ENCODE measurements around the gene ATRN. TPM values are rescaled to one million over a fixed set of nuclear protein-coding genes. Genes with fewer than 3 reads are reported as not detected.

ATRN gene
- total RNA-seq, 1 donor from 2014 or later, result 30.6 TPM

DNA sequence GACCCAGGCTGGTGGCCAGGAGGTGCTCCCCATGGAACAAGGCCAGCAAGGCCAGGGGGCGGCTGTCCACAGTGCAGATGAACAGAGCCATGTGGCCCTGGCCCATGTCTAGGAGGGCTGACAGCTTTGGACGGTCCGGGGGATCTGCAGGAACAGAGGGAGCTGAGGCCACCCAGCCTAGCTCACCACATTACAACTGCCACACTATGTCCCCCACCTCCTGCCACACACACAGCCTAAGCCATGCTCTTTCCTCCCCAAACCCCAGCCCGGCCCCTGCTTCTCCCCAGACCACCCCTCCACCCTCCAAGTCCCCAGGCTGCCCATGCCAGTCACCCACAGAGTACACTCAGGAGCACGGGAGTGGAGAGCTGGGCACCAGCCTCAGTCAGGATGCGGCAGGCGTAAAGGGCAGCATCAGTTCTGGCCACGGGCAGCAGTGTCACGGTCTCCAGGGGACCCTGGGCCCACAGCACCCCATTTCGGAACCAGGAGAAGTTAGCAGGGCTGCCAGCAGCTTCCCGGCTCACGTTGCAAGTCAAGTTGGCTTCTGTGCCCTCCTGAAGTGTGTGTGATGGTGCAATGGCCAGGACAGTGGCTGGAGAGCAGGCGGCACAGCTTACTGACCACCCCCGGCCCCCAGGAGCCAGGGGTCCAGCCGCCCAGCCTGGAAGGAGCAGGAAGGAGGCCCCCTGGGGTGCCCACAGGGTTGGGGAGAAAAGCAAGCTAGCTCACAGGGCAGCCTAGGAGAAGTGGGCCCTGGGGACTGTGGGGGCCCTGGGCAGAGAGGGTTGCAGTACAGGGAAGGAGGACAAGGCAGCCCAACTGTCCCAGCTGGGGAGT lies 226.1 kb downstream of the ATRN start:
- TF ChIP-seq, protein P1, sequence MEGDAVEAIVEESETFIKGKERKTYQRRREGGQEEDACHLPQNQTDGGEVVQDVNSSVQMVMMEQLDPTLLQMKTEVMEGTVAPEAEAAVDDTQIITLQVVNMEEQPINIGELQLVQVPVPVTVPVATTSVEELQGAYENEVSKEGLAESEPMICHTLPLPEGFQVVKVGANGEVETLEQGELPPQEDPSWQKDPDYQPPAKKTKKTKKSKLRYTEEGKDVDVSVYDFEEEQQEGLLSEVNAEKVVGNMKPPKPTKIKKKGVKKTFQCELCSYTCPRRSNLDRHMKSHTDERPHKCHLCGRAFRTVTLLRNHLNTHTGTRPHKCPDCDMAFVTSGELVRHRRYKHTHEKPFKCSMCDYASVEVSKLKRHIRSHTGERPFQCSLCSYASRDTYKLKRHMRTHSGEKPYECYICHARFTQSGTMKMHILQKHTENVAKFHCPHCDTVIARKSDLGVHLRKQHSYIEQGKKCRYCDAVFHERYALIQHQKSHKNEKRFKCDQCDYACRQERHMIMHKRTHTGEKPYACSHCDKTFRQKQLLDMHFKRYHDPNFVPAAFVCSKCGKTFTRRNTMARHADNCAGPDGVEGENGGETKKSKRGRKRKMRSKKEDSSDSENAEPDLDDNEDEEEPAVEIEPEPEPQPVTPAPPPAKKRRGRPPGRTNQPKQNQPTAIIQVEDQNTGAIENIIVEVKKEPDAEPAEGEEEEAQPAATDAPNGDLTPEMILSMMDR (IDR thresholded peaks at IDR 0.05; ENCODE audit: insufficient read depth, low read length, poor library complexity, severe bottlenecking), result no peak
- no peak for DNase-seq (ENCODE audit: low read depth)
- Histone ChIP-seq H3K27me3 (ENCODE audit: control insufficient read depth, insufficient read depth, low read length) (peaks cover 2% of the 10 kb centered on the region), H3K36me3 (ENCODE audit: control insufficient read depth, insufficient read depth, low read length) (no peaks in the 10 kb centered on the region), H3K4me3 (ENCODE audit: low read depth, low read length) (no peak overlapping the region)

DNA sequence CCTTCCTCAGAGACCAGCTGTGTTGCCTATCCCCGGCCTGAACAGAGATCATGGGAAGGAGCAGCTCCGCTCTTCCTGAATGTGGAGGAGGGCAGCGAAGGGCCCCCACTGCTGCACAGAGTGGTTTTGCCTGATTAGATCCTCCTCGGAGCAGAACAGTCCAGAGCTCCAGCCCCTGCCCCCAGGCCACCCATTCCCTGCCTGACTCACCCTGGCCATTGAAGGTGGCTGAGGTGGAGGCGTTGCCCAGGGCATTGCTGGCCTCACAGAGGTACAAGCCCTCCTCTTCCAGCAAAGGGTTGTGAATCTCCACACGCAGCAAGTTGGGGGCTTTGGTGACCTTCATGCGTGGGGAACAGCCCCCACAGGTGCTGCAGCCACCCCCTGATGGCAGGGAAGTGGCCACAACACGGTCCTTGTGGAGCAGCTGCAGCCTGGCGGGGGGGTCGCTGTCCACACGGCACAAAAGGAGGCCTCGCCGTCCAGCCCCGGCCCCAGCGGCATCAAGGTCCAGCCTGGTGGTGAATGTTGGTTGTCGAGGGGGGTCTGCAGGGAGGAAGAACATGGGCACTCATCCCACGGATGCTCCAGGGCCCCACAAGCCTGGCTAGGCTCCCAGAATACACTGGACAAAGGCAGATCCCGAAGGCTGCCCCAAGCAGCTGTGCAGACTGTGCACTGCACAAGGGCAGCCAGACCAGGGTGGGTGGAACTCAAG lies 226.9 kb downstream of the ATRN start:
- no peak for DNase-seq (ENCODE audit: low read depth)
- no peaks in the 10 kb centered on the region for H3K36me3 ChIP-seq (ENCODE audit: control insufficient read depth, insufficient read depth, low read length)
- no peak overlapping the region for H3K4me3 ChIP-seq (ENCODE audit: low read depth, low read length)
- peaks cover 2% of the 10 kb centered on the region for H3K27me3 ChIP-seq (ENCODE audit: control insufficient read depth, insufficient read depth, low read length)
- TF ChIP-seq, protein P1 (IDR thresholded peaks at IDR 0.05; ENCODE audit: insufficient read depth, low read length, poor library complexity, severe bottlenecking), result no peak

DNA sequence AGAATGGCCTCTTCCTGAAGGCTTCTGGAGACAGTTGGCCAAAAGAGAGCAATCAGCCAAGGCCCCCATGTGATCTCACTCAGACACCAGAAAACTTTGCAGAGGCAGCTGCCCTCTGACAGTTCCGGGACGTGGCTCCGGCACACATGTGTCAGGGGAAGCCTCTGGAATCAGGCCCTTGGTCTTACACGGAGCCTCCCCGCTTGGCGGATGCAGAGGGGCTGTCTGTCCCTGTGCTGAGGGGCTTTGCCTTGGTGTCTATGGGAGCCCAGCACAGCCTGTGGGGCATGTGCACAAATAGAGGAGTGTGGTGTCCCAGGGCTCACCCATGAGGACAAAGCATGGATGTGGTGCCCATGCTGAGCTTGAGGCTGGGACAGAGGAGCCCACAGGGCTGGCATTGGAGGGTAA lies 227.8 kb downstream of the ATRN start:
- H3K4me3 ChIP-seq (ENCODE audit: low read depth, low read length), result no peak overlapping the region
- DNase-seq (ENCODE audit: low read depth), result no peak
- TF ChIP-seq, protein P1 (IDR thresholded peaks at IDR 0.05; ENCODE audit: insufficient read depth, low read length, poor library complexity, severe bottlenecking), result no peak
- H3K27me3 ChIP-seq (ENCODE audit: control insufficient read depth, insufficient read depth, low read length), result peaks cover 5% of the 10 kb centered on the region
- H3K36me3 ChIP-seq (ENCODE audit: control insufficient read depth, insufficient read depth, low read length), result no peaks in the 10 kb centered on the region

DNA sequence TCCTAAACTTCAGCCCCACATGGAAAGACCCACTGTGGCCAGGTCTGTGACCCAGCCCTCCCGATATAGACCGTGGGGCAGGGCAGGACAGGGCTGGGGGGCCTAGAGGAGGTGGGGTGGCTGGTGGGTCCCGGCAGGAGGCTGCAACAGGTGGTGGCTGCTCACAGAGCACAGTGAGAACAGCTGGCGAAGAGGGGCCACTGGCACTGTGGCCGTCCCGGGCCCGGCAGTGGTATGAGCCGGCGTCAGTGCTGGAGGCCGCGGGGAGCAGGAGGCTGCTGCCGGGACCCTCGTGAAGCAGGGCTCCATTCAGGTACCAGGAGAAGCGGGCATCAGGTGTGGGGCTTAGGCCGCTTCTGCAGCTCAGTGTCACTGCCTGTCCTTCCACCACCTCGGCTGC lies 228.2 kb downstream of the ATRN start:
- Histone ChIP-seq H3K36me3 (ENCODE audit: control insufficient read depth, insufficient read depth, low read length) (no peaks in the 10 kb centered on the region), H3K27me3 (ENCODE audit: control insufficient read depth, insufficient read depth, low read length) (peaks cover 7% of the 10 kb centered on the region), H3K4me3 (ENCODE audit: low read depth, low read length) (no peak overlapping the region)
- TF ChIP-seq, protein P1 (IDR thresholded peaks at IDR 0.05; ENCODE audit: insufficient read depth, low read length, poor library complexity, severe bottlenecking), result no peak
- DNase-seq (ENCODE audit: low read depth), result no peak

Other genes starting within 250 kb of the ATRN start
- 4.9 and 8.5 TPM in 2 replicates for gene SLC4A11, start 231.8 kb upstream of the ATRN start, total RNA-seq
- 11.8 and 12.6 TPM in 2 replicates for gene DNAAF9, start 63.3 kb upstream of the ATRN start, total RNA-seq
- gene GFRA4, start 192.4 kb downstream of the ATRN start, total RNA-seq, result not detected in 2 replicates
- gene ADAM33, start 211.0 kb downstream of the ATRN start, total RNA-seq, result 0.13 and 0.41 TPM in 2 replicates
- gene SIGLEC1, start 241.6 kb downstream of the ATRN start, total RNA-seq, result not detected in 2 replicates

All from kidney epithelial cell (primary cell).